SK-N-SH (cell line): Measurements from ENCODE around the gene XRN1. TPM values are rescaled to one million over a fixed set of nuclear protein-coding genes. Genes with fewer than 3 reads are reported as not detected.
"Not testable (repeated sequence)": the region's sequence is repeated elsewhere in the genome, so short reads cannot be mapped to it uniquely, and the experiment has no call there.

Experiments used
- CTCF ChIA-PET: fragments of 300-600, 350-600 bp; formaldehyde crosslinking; extraction: SDS; loops from one replicate; lab custom pipeline; 2021; lab: Yijun Ruan, JAX
- POLR2A ChIA-PET: fragments of 350-600 bp; sonication (Branson Sonifier 250); formaldehyde crosslinking; extraction: SDS; loops from one replicate; lab custom pipeline; 2020; ENCODE audit warnings: antibody characterized with exemption, inconsistent platforms; lab: Yijun Ruan, JAX
- DNase-seq: peaks from one replicate; pipeline ENCODE4 v3.0.0; 2012
- H2AFZ ChIP-seq: fragments of 200-600 bp; sonication (generic); 2 replicates; pipeline ENCODE4 v1.8.1; 2016; ENCODE audit warnings: antibody characterized with exemption, mild to moderate bottlenecking, low read depth
- H3F3A ChIP-seq: fragments of 200-600 bp; sonication (generic); replicated peaks from 2 replicates; pipeline ENCODE3; 2016; ENCODE audit warnings: antibody characterized with exemption, mild to moderate bottlenecking; ENCODE audit not compliant: insufficient read depth
- H3K27ac ChIP-seq, 2 experiments: fragments of 200-500 bp in 1 of 2; fragments of 200-600 bp in 1 of 2; sonication (Bioruptor generic) in 1 of 2; sonication (generic), shearing (Covaris generic) in 1 of 2; 2 replicates each; pipeline versions ENCODE4 v1.5.1 to v1.6.1; 2014 to 2016; ENCODE audit warnings: low read depth in 2 of 2, inconsistent platforms in 1 of 2, low read length in 1 of 2, mild to moderate bottlenecking in 1 of 2, mixed read lengths in 1 of 2
- H3K27me3 ChIP-seq: fragments of 200-600 bp; sonication (generic), shearing (Covaris generic); 2 replicates; pipeline ENCODE4 v1.6.1; 2016; ENCODE audit warnings: mixed run types; ENCODE audit not compliant: insufficient read depth
- H3K36me3 ChIP-seq, 2 experiments: fragments of 200-500 bp in 1 of 2; fragments of 200-600 bp in 1 of 2; sonication (Bioruptor generic) in 1 of 2; sonication (generic) in 1 of 2; replicated peaks in 1 of 2; 2 replicates each; pipeline versions ENCODE3 to v1.5.1; 2014 to 2016; ENCODE audit warnings: low read length in 1 of 2, mild to moderate bottlenecking in 1 of 2; ENCODE audit not compliant: insufficient read depth in 2 of 2, control insufficient read depth in 1 of 2
- H3K4me1 ChIP-seq, 2 experiments: fragments of 200-500 bp in 1 of 2; fragments of 200-600 bp in 1 of 2; sonication (Bioruptor generic) in 1 of 2; sonication (generic), shearing (Covaris generic) in 1 of 2; 2 replicates each; pipeline versions ENCODE4 v1.5.1 to v1.6.1; 2014 to 2016; ENCODE audit warnings: low read depth in 1 of 2, low read length in 1 of 2, mixed run types in 1 of 2; ENCODE audit not compliant: insufficient read depth in 2 of 2, control insufficient read depth in 1 of 2
- H3K4me2 ChIP-seq: fragments of 200-600 bp; sonication (generic), shearing (Covaris generic); 2 replicates; pipeline ENCODE4 v1.6.1; 2017; ENCODE audit warnings: mixed run types
- H3K4me3 ChIP-seq, 2 experiments: fragments of 200-500 bp in 1 of 2; fragments of 200-600 bp in 1 of 2; sonication (Bioruptor generic) in 1 of 2; sonication (generic), shearing (Covaris generic) in 1 of 2; 2 replicates each; pipeline versions ENCODE4 v1.5.1 to v1.8.1; 2014 to 2016; ENCODE audit warnings: low read depth in 2 of 2, inconsistent platforms in 1 of 2, low read length in 1 of 2, mild to moderate bottlenecking in 1 of 2, mixed read lengths in 1 of 2, moderate library complexity in 1 of 2
- H3K79me2 ChIP-seq: fragments of 200-600 bp; sonication (generic); 2 replicates; pipeline ENCODE4 v1.8.1; 2017; ENCODE audit warnings: mild to moderate bottlenecking; ENCODE audit not compliant: insufficient read depth
- H3K9ac ChIP-seq: fragments of 200-600 bp; sonication (generic); 2 replicates; pipeline ENCODE4 v1.6.1; 2017; ENCODE audit warnings: mixed run types
- H3K9me2 ChIP-seq: fragments of 200-600 bp; sonication (generic); 2 replicates; pipeline ENCODE4 v1.6.1; 2017; ENCODE audit warnings: mixed run types
- H3K9me3 ChIP-seq: fragments of 200-600 bp; sonication (generic); 2 replicates; pipeline ENCODE4 v1.6.1; 2017; ENCODE audit warnings: mixed run types, mild to moderate bottlenecking, moderate library complexity
- H4K20me1 ChIP-seq: fragments of 200-600 bp; sonication (generic); 2 replicates; pipeline ENCODE4 v1.6.1; 2017; ENCODE audit warnings: mild to moderate bottlenecking, mixed run types; ENCODE audit not compliant: insufficient read depth
- CHD2 ChIP-seq: fragments of 150-350 bp; IDR thresholded peaks from 2 replicates; pipeline ENCODE4 v1.6.1; 2018; ENCODE audit warnings: low read length; ENCODE audit not compliant: partially characterized antibody
- EP300 ChIP-seq, 2 experiments: IDR thresholded peaks; 2 replicates each; pipeline versions ENCODE4 v1.4.0 to v1.6.1; 2012; ENCODE audit warnings: borderline replicate concordance in 1 of 2, low read depth in 1 of 2, low read length in 1 of 2
- FOXM1 ChIP-seq: IDR thresholded peaks from 2 replicates; pipeline ENCODE4 v1.4.0; 2012; ENCODE audit warnings: low read depth, mild to moderate bottlenecking
- MXI1 ChIP-seq: IDR thresholded peaks from 2 replicates; pipeline ENCODE4 v1.6.1; 2012; ENCODE audit warnings: mild to moderate bottlenecking, low read depth, low read length, improper control_type of control experiment
- POLR2AphosphoS5 ChIP-seq: IDR thresholded peaks from 2 replicates; pipeline ENCODE4 v1.6.1; 2012; ENCODE audit warnings: low read depth, low read length
- RFX5 ChIP-seq: IDR thresholded peaks from 2 replicates; pipeline ENCODE4 v1.6.1; 2012; ENCODE audit warnings: mild to moderate bottlenecking, improper control_type of control experiment, low read length
- RXRA ChIP-seq: IDR thresholded peaks from 2 replicates; pipeline ENCODE4 v1.4.0; 2012; ENCODE audit warnings: low read depth, mild to moderate bottlenecking, borderline replicate concordance
- SMC3 ChIP-seq: IDR thresholded peaks from 2 replicates; pipeline ENCODE4 v1.6.1; 2012; ENCODE audit warnings: low read depth, low read length, improper control_type of control experiment
- TAF1 ChIP-seq: IDR thresholded peaks from 2 replicates; pipeline ENCODE4 v1.6.1; 2012; ENCODE audit warnings: low read depth, mild to moderate bottlenecking, low read length, moderate library complexity, borderline replicate concordance
- TEAD4 ChIP-seq: IDR thresholded peaks from 2 replicates; pipeline ENCODE4 v1.4.0; 2012; ENCODE audit warnings: mild to moderate bottlenecking, borderline replicate concordance; ENCODE audit not compliant: insufficient read depth
- YY1 ChIP-seq: IDR thresholded peaks from 2 replicates; pipeline ENCODE4 v1.4.0; 2012; ENCODE audit warnings: low read depth, mild to moderate bottlenecking
- WGBS: methylation state at CpG from one replicate; pipeline ENCODE4 v1.1.6; 2017; ENCODE audit warnings: low lambda C conversion rate; 5-methylcytosine and 5-hydroxymethylcytosine counted together
- polyA plus RNA-seq, 3 experiments: library from polyadenylated mRNA; depleted of rRNA; stranded (reverse); fragments of >200 nt; gene quantifications; 2 replicates each; pipeline ENCODE4 v1.2.3, GENCODE V29; 2012
- TF ChIP-seq, protein P1 (sequence below): fragments of 150-350 bp; IDR thresholded peaks from 2 replicates; pipeline ENCODE4 v1.6.1; 2017; ENCODE audit warnings: antibody characterized with exemption, low read length, low read depth, borderline replicate concordance
- TF ChIP-seq, protein P2 (sequence below): IDR thresholded peaks from 2 replicates; pipeline ENCODE4; 2012

XRN1 gene
- polyA plus RNA-seq, 1 of the 3 experiments (the other 2 are of a cell fraction) = 2.7 TPM

DNA sequence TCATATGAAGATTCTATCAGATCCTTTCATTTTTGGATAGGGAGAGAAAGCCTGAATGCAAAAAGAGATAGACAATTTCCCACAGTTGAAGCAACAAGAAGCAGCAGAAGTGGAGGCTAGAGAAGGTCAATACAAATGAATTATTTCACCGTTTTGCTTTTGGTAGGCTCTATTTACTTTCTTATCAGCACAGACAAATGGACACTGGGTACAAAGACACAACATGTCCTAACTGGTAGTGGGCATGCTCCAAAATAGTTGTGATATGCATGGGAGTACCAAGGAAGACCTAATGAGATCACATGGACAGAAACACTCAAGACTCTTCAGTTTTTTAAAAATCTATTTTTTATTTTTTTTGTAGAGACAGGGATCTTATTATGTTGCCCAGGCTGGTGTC lies 99.4 kb downstream of the XRN1 start:
- Histone ChIP-seq H3K9me2 (no peaks in the 10 kb centered on the region), H3K4me3 (no peak overlapping the region), H3K36me3 (peaks cover 14 to 74% of the 10 kb centered on the region in 2 experiments), H4K20me1 (no peaks in the 10 kb centered on the region), H3F3A (no peaks in the 10 kb centered on the region), H3K4me2 (no peak overlapping the region), H3K9ac (no peak overlapping the region), H3K27me3 (no peaks in the 10 kb centered on the region), H3K79me2 (no peaks in the 10 kb centered on the region), H3K9me3 (no peaks in the 10 kb centered on the region), H3K4me1 (no peaks in the 10 kb centered on the region), H2AFZ (no peak overlapping the region), H3K27ac (no peak overlapping the region)
- 36% methylated on average over 1 of the region's 1 CpG for WGBS
- ChIA-PET POLR2A (no interaction called here), CTCF (no interaction called here)
- TF ChIP-seq MXI1 = no peak
- no peak for TF ChIP-seq EP300 (IDR thresholded peaks at IDR 0.05; ENCODE audit: borderline replicate concordance in 1 of 2, low read depth in 1 of 2, low read length in 1 of 2)
- DNase-seq = no peak

DNA sequence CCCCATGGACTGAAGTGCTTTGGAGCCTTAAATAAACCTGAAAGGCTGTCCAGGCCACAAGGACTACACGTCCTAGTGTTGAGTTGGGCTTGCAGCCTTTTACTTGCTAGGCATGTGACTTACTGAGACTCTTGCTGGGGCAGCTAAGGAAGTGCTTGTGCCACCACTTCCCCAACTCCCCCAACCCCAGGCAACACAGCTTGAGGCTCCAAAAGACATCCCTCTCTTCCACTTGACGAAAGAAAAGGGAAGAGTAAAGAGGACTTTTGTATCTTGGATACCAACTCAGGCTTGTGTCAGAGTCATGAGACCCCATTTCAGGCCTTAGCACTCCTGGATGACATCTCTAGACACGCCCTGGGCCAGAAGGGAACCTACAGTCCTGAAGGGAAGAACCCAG lies 109.8 kb downstream of the XRN1 start:
- DNase-seq = no peak
- POLR2A ChIA-PET = no interaction called here
- Histone ChIP-seq H2AFZ (no peak overlapping the region), H3F3A (peaks cover 4% of the 10 kb centered on the region), H3K9ac (no peak overlapping the region), H3K36me3 (peaks cover 20 to 38% of the 10 kb centered on the region in 2 experiments), H3K4me3 (no peak overlapping the region), H3K4me1 (no peaks in the 10 kb centered on the region), H3K27ac (no peak overlapping the region), H3K9me3 (no peaks in the 10 kb centered on the region), H3K79me2 (no peaks in the 10 kb centered on the region), H3K27me3 (no peaks in the 10 kb centered on the region), H3K9me2 (no peaks in the 10 kb centered on the region), H3K4me2 (no peak overlapping the region), H4K20me1 (no peaks in the 10 kb centered on the region)
- CTCF ChIA-PET = no interaction called here
- whole genome bisulfite sequencing = 81% methylated on average over 3 of the region's 3 CpGs
- TF ChIP-seq RXRA (no peak), CHD2 (no peak)

DNA sequence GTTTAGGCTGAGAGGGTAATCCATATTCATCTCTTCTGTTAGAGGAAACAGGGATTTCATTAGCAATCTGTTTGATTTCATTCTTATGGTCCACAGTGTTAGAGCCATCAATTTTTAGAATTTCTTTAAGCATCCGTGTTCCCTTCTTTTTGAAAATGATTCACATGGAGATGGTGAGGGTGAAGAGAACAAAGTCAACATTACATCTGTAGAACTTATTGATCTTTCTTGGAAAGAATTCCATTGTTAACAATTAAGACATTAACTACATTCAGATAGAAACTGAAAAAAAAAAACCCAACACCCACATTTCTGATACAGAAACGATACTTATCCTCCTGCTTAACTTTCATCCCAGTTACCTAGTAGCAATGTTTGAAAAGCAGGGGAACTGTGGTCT lies 115.4 kb downstream of the XRN1 start:
- no peaks in the 10 kb centered on the region for H3K4me1 ChIP-seq
- H3K27ac ChIP-seq = no peak overlapping the region
- no peak overlapping the region for H3K4me3 ChIP-seq
- CTCF ChIA-PET = no interaction called here
- no peaks in the 10 kb centered on the region for H3K27me3 ChIP-seq
- POLR2A ChIA-PET = no interaction called here
- no peak overlapping the region for H3K9ac ChIP-seq
- DNase-seq = no peak
- TF ChIP-seq YY1 = no peak
- no peak for TF ChIP-seq FOXM1
- no peak for TF ChIP-seq POLR2AphosphoS5
- TF ChIP-seq TAF1 = no peak
- TF ChIP-seq, protein P1, sequence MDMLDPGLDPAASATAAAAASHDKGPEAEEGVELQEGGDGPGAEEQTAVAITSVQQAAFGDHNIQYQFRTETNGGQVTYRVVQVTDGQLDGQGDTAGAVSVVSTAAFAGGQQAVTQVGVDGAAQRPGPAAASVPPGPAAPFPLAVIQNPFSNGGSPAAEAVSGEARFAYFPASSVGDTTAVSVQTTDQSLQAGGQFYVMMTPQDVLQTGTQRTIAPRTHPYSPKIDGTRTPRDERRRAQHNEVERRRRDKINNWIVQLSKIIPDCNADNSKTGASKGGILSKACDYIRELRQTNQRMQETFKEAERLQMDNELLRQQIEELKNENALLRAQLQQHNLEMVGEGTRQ = no peak
- TF ChIP-seq SMC3 = no peak
- TF ChIP-seq, protein P2, sequence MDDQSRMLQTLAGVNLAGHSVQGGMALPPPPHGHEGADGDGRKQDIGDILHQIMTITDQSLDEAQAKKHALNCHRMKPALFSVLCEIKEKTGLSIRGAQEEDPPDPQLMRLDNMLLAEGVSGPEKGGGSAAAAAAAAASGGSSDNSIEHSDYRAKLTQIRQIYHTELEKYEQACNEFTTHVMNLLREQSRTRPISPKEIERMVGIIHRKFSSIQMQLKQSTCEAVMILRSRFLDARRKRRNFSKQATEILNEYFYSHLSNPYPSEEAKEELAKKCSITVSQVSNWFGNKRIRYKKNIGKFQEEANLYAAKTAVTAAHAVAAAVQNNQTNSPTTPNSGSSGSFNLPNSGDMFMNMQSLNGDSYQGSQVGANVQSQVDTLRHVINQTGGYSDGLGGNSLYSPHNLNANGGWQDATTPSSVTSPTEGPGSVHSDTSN = no peak
- TF ChIP-seq TEAD4 = no peak
- no peak for TF ChIP-seq RFX5
- H3K79me2 ChIP-seq = no peaks in the 10 kb centered on the region
- no peaks in the 10 kb centered on the region for H3K9me2 ChIP-seq
- H2AFZ ChIP-seq = no peak overlapping the region
- 98% methylated on average over 2 of the region's 2 CpGs for WGBS
- no peaks in the 10 kb centered on the region for H4K20me1 ChIP-seq
- no peak overlapping the region for H3K4me2 ChIP-seq
- H3F3A ChIP-seq = peaks cover 4% of the 10 kb centered on the region
- H3K36me3 ChIP-seq = peaks cover 35 to 62% of the 10 kb centered on the region in 2 experiments
- no peaks in the 10 kb centered on the region for H3K9me3 ChIP-seq

DNA sequence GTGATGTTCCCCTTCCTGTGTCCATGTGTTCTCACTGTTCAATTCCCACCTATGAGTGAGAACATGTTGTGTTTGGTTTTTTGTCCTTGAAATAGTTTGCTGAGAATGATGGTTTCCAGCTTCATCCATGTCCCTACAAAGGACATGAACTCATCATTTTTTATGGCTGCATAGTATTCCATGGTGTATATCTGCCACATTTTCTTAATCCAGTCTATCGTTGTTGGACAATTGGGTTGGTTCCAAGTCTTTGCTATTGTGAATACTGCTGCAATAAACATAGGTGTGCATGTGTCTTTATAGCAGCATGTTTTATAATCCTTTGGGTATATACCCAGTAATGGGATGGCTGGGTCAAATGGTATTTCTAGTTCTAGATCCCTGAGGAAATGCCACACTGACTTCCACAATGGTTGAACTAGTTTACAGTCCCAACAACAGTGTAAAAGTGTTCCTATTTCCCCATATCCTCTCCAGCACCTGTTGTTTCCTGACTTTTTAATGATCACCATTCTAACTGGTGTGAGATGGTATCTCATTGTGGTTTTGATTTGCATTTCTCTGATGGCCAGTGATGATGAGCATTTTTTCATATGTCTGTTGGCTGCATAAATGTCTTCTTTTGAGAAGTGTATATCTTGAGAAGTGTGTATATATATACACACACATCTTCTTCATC lies 123.4 kb downstream of the XRN1 start:
- H2AFZ ChIP-seq, H3K27me3 ChIP-seq, CTCF ChIA-PET, H3K9me3 ChIP-seq, DNase-seq, H3K27ac ChIP-seq, H4K20me1 ChIP-seq, H3K79me2 ChIP-seq, H3K4me2 ChIP-seq, H3K4me1 ChIP-seq, H3K9me2 ChIP-seq, POLR2A ChIA-PET, H3K9ac ChIP-seq, H3K4me3 ChIP-seq: not testable (repeated sequence)
- Histone ChIP-seq H3F3A (peaks cover 12% of the 10 kb centered on the region), H3K36me3 (peaks cover 2 to 41% of the 10 kb centered on the region in 2 experiments)
- WGBS = 90% methylated on average over 1 of the region's 1 CpG
